Measurements from ENCODE around the gene SLC49A3. TPM values are rescaled to one million over a fixed set of nuclear protein-coding genes. Genes with fewer than 3 reads are reported as not detected.
A peak's percentile ranks its signal among the peaks of the same experiment; 100 is the strongest.

SLC49A3 gene
- total and polyA plus RNA-seq, 2 of the 13 experiments (the other 11 are each of a cell fraction or from before 2014, with no cell fraction given), result 0.07 to 0.17 TPM

DNA sequence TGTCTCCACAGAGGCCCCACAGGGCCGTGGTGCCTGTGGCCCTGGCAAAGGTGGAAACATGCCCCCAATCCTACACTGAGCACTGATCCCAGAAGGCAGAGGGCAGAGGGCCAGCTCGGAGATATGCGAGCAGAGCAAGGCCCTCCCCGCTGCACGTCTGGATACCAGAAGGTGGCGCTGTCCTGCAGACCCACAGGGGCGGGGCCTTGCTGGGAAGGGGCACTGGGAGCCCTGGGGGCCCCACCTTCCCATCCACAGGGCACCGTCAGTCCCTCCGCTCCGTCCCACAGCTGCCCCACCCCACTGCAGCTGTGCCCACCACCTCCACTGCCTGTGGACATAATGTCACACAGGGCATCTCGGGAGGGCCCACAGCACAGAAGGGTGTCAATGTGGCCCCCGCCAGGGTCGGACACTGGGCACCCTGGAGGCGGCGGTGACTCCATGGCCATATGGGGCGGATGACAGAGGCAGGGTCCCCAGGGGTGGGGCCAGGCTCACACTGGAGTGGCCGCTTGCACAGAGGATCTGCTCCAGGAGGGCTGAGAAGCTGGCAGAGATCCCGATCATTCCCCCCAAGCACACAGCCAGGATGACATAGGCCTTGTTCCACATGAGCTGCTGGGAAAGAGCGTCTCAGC, 4.8 kb downstream of the SLC49A3 start (continued):
- TF ChIP-seq HHEX (CRISPR knock-in tag; IDR thresholded peaks at IDR 0.05), result no peak
- TF ChIP-seq XBP1 (CRISPR knock-in tag; IDR thresholded peaks at IDR 0.05), result no peak
- no peak; the same call in 1 of the 2 replicates for TF ChIP-seq RNF2 (conservative IDR thresholded peaks at IDR 0.05; ENCODE audit: low read depth)
- peak in 1 of 2 experiments; percentile 68; a peak in 1 of 4 replicates for TF ChIP-seq KLF16 (CRISPR knock-in tag; IDR thresholded peaks at IDR 0.05)
- TF ChIP-seq FOSL2 (CRISPR knock-in tag; IDR thresholded peaks at IDR 0.05), result peak; percentile 54
- no peak for TF ChIP-seq NR1H2 (CRISPR knock-in tag; IDR thresholded peaks at IDR 0.05; ENCODE audit: borderline replicate concordance, low read depth)
- TF ChIP-seq, protein P1, sequence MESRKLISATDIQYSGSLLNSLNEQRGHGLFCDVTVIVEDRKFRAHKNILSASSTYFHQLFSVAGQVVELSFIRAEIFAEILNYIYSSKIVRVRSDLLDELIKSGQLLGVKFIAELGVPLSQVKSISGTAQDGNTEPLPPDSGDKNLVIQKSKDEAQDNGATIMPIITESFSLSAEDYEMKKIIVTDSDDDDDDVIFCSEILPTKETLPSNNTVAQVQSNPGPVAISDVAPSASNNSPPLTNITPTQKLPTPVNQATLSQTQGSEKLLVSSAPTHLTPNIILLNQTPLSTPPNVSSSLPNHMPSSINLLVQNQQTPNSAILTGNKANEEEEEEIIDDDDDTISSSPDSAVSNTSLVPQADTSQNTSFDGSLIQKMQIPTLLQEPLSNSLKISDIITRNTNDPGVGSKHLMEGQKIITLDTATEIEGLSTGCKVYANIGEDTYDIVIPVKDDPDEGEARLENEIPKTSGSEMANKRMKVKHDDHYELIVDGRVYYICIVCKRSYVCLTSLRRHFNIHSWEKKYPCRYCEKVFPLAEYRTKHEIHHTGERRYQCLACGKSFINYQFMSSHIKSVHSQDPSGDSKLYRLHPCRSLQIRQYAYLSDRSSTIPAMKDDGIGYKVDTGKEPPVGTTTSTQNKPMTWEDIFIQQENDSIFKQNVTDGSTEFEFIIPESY (CRISPR knock-in tag; IDR thresholded peaks at IDR 0.05), result peak; percentile 71
- TF ChIP-seq, protein P2, sequence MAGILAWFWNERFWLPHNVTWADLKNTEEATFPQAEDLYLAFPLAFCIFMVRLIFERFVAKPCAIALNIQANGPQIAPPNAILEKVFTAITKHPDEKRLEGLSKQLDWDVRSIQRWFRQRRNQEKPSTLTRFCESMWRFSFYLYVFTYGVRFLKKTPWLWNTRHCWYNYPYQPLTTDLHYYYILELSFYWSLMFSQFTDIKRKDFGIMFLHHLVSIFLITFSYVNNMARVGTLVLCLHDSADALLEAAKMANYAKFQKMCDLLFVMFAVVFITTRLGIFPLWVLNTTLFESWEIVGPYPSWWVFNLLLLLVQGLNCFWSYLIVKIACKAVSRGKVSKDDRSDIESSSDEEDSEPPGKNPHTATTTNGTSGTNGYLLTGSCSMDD (CRISPR knock-in tag; IDR thresholded peaks at IDR 0.05), result no peak
- TF ChIP-seq ZNF841 (CRISPR knock-in tag; IDR thresholded peaks at IDR 0.05; ENCODE audit: borderline replicate concordance), result no peak
- TF ChIP-seq CENPX (CRISPR knock-in tag; IDR thresholded peaks at IDR 0.05), result no peak
- no peak for TF ChIP-seq ZNF615 (CRISPR knock-in tag; IDR thresholded peaks at IDR 0.05; ENCODE audit: borderline replicate concordance)
- TF ChIP-seq ONECUT2 (CRISPR knock-in tag; IDR thresholded peaks at IDR 0.05), result no peak
- TF ChIP-seq ZMYM4 (CRISPR knock-in tag; IDR thresholded peaks at IDR 0.05), result peak; percentile 23; the same call in 1 of the 2 replicates
- no peak for TF ChIP-seq ZFAT (CRISPR knock-in tag; conservative IDR thresholded peaks at IDR 0.05)
- peak; percentile 56 for TF ChIP-seq STAG1 (CRISPR knock-in tag; IDR thresholded peaks at IDR 0.05)
- TF ChIP-seq, protein P3, sequence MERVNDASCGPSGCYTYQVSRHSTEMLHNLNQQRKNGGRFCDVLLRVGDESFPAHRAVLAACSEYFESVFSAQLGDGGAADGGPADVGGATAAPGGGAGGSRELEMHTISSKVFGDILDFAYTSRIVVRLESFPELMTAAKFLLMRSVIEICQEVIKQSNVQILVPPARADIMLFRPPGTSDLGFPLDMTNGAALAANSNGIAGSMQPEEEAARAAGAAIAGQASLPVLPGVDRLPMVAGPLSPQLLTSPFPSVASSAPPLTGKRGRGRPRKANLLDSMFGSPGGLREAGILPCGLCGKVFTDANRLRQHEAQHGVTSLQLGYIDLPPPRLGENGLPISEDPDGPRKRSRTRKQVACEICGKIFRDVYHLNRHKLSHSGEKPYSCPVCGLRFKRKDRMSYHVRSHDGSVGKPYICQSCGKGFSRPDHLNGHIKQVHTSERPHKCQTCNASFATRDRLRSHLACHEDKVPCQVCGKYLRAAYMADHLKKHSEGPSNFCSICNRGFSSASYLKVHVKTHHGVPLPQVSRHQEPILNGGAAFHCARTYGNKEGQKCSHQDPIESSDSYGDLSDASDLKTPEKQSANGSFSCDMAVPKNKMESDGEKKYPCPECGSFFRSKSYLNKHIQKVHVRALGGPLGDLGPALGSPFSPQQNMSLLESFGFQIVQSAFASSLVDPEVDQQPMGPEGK (CRISPR knock-in tag; IDR thresholded peaks at IDR 0.05), result peak; percentile 97
- TF ChIP-seq ZNF549 (CRISPR knock-in tag; IDR thresholded peaks at IDR 0.05), result no peak
- no peak for TF ChIP-seq HES4 (CRISPR knock-in tag; IDR thresholded peaks at IDR 0.05; ENCODE audit: borderline replicate concordance)
- TF ChIP-seq IRF2 (CRISPR knock-in tag; IDR thresholded peaks at IDR 0.05), result peak; percentile 74
- TF ChIP-seq ZNF790 (CRISPR knock-in tag; IDR thresholded peaks at IDR 0.05; ENCODE audit: borderline replicate concordance), result no peak
- TF ChIP-seq, protein P4, sequence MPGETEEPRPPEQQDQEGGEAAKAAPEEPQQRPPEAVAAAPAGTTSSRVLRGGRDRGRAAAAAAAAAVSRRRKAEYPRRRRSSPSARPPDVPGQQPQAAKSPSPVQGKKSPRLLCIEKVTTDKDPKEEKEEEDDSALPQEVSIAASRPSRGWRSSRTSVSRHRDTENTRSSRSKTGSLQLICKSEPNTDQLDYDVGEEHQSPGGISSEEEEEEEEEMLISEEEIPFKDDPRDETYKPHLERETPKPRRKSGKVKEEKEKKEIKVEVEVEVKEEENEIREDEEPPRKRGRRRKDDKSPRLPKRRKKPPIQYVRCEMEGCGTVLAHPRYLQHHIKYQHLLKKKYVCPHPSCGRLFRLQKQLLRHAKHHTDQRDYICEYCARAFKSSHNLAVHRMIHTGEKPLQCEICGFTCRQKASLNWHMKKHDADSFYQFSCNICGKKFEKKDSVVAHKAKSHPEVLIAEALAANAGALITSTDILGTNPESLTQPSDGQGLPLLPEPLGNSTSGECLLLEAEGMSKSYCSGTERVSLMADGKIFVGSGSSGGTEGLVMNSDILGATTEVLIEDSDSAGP (CRISPR knock-in tag; IDR thresholded peaks at IDR 0.05; ENCODE audit: borderline replicate concordance), result peak; percentile 82; the same call in 1 of the 2 replicates
- no peak for TF ChIP-seq ZNF317 (CRISPR knock-in tag; IDR thresholded peaks at IDR 0.05)
- TF ChIP-seq ZNF337 (CRISPR knock-in tag; IDR thresholded peaks at IDR 0.05; ENCODE audit: borderline replicate concordance, low read depth), result no peak
- TF ChIP-seq SMC3 (IDR thresholded peaks at IDR 0.05; ENCODE audit: low read length), result peak; percentile 28; the same call in 1 of the 2 replicates
